GM12865 (cell line): ENCODE results near the gene PRICKLE2.

Experiments used
- DNase-seq: peaks from one replicate; pipeline ENCODE4 v3.0.0; 2010; ENCODE audit warnings: low read depth
- H3K4me3 ChIP-seq: 2 replicates; pipeline ENCODE4 v1.5.1; 2011; ENCODE audit warnings: mild to moderate bottlenecking, low read depth, low read length, control low read depth
- TF ChIP-seq, protein P1 (sequence below): IDR thresholded peaks from 2 replicates; pipeline ENCODE4 v1.5.1; 2011; ENCODE audit warnings: low read length, control low read depth, low read depth, inconsistent platforms; ENCODE audit not compliant: insufficient read depth; ENCODE audit errors: missing control alignments

The PRICKLE2 gene

DNA sequence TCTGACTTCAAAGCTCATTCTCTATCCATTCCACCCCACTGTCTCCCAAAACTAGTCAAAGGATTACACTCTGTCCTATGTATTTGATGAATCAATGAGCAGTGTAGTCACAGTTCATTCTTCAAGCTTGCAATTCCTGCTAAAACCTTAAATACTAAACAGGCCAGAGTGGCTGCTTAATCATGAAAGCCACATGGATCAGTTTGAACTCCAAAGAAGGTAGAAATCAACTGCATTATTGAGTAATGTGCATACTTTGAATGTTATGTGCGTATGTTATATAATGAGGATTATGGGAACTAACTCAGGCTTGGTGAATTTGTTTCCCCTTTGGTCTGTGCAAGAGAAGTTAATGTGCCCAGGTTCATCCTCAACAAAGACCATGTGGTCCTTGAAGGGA lies 45.4 kb downstream of the PRICKLE2 start:
- DNase-seq: no peak
- H3K4me3 ChIP-seq: no peak overlapping the region
- TF ChIP-seq, protein P1, sequence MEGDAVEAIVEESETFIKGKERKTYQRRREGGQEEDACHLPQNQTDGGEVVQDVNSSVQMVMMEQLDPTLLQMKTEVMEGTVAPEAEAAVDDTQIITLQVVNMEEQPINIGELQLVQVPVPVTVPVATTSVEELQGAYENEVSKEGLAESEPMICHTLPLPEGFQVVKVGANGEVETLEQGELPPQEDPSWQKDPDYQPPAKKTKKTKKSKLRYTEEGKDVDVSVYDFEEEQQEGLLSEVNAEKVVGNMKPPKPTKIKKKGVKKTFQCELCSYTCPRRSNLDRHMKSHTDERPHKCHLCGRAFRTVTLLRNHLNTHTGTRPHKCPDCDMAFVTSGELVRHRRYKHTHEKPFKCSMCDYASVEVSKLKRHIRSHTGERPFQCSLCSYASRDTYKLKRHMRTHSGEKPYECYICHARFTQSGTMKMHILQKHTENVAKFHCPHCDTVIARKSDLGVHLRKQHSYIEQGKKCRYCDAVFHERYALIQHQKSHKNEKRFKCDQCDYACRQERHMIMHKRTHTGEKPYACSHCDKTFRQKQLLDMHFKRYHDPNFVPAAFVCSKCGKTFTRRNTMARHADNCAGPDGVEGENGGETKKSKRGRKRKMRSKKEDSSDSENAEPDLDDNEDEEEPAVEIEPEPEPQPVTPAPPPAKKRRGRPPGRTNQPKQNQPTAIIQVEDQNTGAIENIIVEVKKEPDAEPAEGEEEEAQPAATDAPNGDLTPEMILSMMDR: no peak

DNA sequence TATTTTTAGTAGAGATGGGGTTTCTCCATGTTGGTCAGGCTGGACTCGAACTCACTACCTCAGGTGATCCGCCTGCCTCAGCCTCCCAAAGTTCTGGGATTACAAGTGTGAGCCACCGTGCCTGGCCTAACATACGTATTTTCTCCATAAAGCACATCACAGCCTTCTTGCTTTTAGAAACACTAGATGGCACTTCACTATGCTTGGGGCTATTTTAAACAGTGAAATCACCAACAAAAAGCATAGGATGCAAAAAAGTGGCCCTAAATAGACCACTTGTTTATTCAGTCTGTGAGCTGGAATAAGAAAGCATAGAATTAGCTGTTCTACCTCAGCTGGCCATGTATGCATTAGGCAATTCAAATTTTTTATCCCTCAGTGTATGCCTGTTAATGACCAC lies 46.0 kb downstream of the PRICKLE2 start:
- DNase-seq: no peak
- TF ChIP-seq, protein P1: no peak

GRCh38 chr3:64178419-64178818 lies 46.8 kb downstream of the PRICKLE2 start:
- TF ChIP-seq, protein P1: no peak
- no peak for DNase-seq
- H3K4me3 ChIP-seq: no peak overlapping the region

More for the DNA sequence above, 46.0 kb downstream of the PRICKLE2 start:
- no peak overlapping the region for H3K4me3 ChIP-seq

- no peak overlapping the region for H3K4me3 ChIP-seq
- DNase-seq: peak; percentile 43
- TF ChIP-seq, protein P1: no peak
Measured at GRCh38 chr3:64176461-64176996, 48.7 kb downstream of the PRICKLE2 start.

DNA sequence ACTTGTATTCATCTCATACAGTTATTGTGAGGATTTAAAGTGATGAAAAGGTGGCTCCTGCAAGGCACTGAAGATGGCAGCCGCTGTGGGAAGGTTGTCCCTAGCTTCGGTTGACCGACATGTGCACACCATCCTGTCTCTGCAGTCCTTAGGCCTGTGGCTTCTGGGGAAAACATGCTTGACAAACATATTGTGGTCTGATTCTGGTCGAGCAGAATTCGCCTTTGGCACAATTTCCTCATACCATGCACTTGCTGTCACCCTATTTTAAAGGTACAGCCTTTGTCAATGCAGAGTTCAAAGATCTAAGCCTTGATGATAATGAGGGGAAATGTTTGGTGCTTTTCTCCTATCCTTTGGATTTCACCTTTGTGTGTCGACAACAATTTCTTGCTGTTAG lies 50.9 kb downstream of the PRICKLE2 start:
- H3K4me3 ChIP-seq: no peak overlapping the region
- no peak for DNase-seq
- TF ChIP-seq, protein P1: no peak

DNA sequence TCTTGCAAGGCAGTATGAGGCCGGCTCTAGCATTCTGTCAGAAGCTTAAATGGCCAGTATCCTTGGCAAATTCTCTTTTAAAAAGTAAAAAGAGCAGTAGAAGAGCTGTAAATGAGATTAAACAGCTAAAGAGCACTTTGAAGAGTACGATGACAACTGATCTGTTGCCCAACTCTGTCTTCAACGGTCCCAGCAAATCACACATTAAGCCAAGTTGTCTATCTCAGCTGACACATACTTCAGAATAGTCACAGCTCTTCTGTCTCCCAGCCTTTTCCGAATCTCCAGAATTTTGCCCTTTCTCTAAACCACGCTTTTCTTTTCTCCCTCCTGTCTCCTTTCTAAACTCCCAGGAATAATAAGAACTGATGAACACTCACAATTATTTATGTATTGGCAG lies 51.7 kb downstream of the PRICKLE2 start:
- TF ChIP-seq, protein P1: no peak
- no peak overlapping the region for H3K4me3 ChIP-seq
- DNase-seq: no peak

- TF ChIP-seq, protein P1: no peak
- no peak for DNase-seq
- H3K4me3 ChIP-seq: no peak overlapping the region
Measured at GRCh38 chr3:64170270-64170669, 55.0 kb downstream of the PRICKLE2 start.
